ENCODE data around the gene RFXAP. TPM values are rescaled to one million over a fixed set of nuclear protein-coding genes. Genes with fewer than 3 reads are reported as not detected.

The RFXAP gene
- total and polyA plus RNA-seq, 2 experiments from 2014 or later = 1.8 to 2.2 TPM

GRCh38 chr13:36839281-36839680 is 20.3 kb downstream of the RFXAP start:
- H3F3A ChIP-seq (ENCODE audit: insufficient read depth) = no peaks in the 10 kb centered on the region
- no peak for DNase-seq
- no peaks in the 10 kb centered on the region for H3K9me2 ChIP-seq (ENCODE audit: insufficient read depth)
- TF ChIP-seq EZH2phosphoT487 (IDR thresholded peaks at IDR 0.05; ENCODE audit: insufficient read depth, low read depth) = no peak
- no peak for TF ChIP-seq EZH2 (IDR thresholded peaks at IDR 0.05; ENCODE audit: insufficient read depth, poor library complexity, severe bottlenecking)
- H3K79me2 ChIP-seq (ENCODE audit: insufficient read depth) = no peaks in the 10 kb centered on the region
- H4K20me1 ChIP-seq (ENCODE audit: insufficient read depth) = no peaks in the 10 kb centered on the region
- H3K36me3 ChIP-seq (ENCODE audit: low read depth) = no peaks in the 10 kb centered on the region
- 83 to 84% methylated on average over 3 of the region's 3 CpGs for WGBS, 2 experiments (ENCODE audit: low coverage in 1 of 2, low lambda C conversion rate in 2 of 2, missing lambda C conversion rate in 2 of 2)
- no peak overlapping the region for H3K9ac ChIP-seq
- no peak overlapping the region for H3K27ac ChIP-seq
- H2AFZ ChIP-seq = no peak overlapping the region
- H3K4me3 ChIP-seq = no peak overlapping the region
- no peaks in the 10 kb centered on the region for H3K27me3 ChIP-seq (replicated peaks; ENCODE audit: insufficient read depth)
- H3K4me2 ChIP-seq (ENCODE audit: unreplicated experiment) = no peak overlapping the region
- H3K9me3 ChIP-seq (ENCODE audit: low read depth) = no peaks in the 10 kb centered on the region
- in situ Hi-C loops (cut with MboI) = no loop called here
- H3K4me1 ChIP-seq (ENCODE audit: insufficient read depth) = no peaks in the 10 kb centered on the region

DNA sequence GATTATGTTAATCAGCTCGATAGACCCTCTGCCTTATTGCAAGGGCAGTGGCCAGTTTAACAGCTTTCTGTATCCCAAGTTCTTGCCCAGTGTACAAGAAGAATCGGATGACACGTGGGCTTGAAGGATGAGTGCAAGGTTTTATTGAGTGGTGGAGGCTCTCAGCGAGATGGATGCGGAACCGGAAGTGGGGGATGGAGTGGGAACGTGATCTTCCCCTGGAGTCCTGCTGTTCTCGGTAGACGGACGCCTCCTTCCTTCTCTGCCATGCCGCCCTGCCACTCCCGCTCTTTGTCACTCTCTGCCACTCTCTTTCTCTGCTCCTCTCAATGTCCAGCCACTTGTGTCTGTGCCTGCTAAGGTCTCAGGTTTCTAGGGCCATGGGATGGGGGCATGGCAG is 21.0 kb downstream of the RFXAP start:
- no peaks in the 10 kb centered on the region for H3K27me3 ChIP-seq (replicated peaks; ENCODE audit: insufficient read depth)
- no peak overlapping the region for H3K9ac ChIP-seq
- 73 to 80% methylated on average over 12 of the region's 12 CpGs for WGBS, 2 experiments (ENCODE audit: low coverage in 1 of 2, low lambda C conversion rate in 2 of 2, missing lambda C conversion rate in 2 of 2)
- no peaks in the 10 kb centered on the region for H4K20me1 ChIP-seq (ENCODE audit: insufficient read depth)
- TF ChIP-seq EZH2 (IDR thresholded peaks at IDR 0.05; ENCODE audit: insufficient read depth, poor library complexity, severe bottlenecking) = no peak
- no peak for TF ChIP-seq EZH2phosphoT487 (IDR thresholded peaks at IDR 0.05; ENCODE audit: insufficient read depth, low read depth)
- H3K79me2 ChIP-seq (ENCODE audit: insufficient read depth) = no peaks in the 10 kb centered on the region
- no peaks in the 10 kb centered on the region for H3K36me3 ChIP-seq (ENCODE audit: low read depth)
- no peak for DNase-seq
- no peaks in the 10 kb centered on the region for H3K4me1 ChIP-seq (ENCODE audit: insufficient read depth)
- no peaks in the 10 kb centered on the region for H3F3A ChIP-seq (ENCODE audit: insufficient read depth)
- no peak overlapping the region for H2AFZ ChIP-seq
- H3K9me2 ChIP-seq (ENCODE audit: insufficient read depth) = no peaks in the 10 kb centered on the region
- no peak overlapping the region for H3K4me3 ChIP-seq
- H3K27ac ChIP-seq = no peak overlapping the region
- H3K9me3 ChIP-seq (ENCODE audit: low read depth) = no peaks in the 10 kb centered on the region
- no peak overlapping the region for H3K4me2 ChIP-seq (ENCODE audit: unreplicated experiment)
- in situ Hi-C loops (cut with MboI) = no loop called here

GRCh38 chr13:36840718-36841250 is 21.8 kb downstream of the RFXAP start:
- Histone ChIP-seq H4K20me1 (ENCODE audit: insufficient read depth) (no peaks in the 10 kb centered on the region), H2AFZ (no peak overlapping the region), H3K9ac (no peak overlapping the region), H3K79me2 (ENCODE audit: insufficient read depth) (no peaks in the 10 kb centered on the region), H3K9me2 (ENCODE audit: insufficient read depth) (no peaks in the 10 kb centered on the region), H3K4me1 (ENCODE audit: insufficient read depth) (no peaks in the 10 kb centered on the region), H3K27me3 (replicated peaks; ENCODE audit: insufficient read depth) (no peaks in the 10 kb centered on the region), H3K27ac (no peak overlapping the region), H3K9me3 (ENCODE audit: low read depth) (no peaks in the 10 kb centered on the region), H3K4me3 (no peak overlapping the region), H3K4me2 (ENCODE audit: unreplicated experiment) (no peak overlapping the region), H3F3A (ENCODE audit: insufficient read depth) (no peaks in the 10 kb centered on the region), H3K36me3 (ENCODE audit: low read depth) (no peaks in the 10 kb centered on the region)
- in situ Hi-C loops (cut with MboI) = no loop called here
- TF ChIP-seq EZH2phosphoT487 (IDR thresholded peaks at IDR 0.05; ENCODE audit: insufficient read depth, low read depth) = no peak
- TF ChIP-seq EZH2 (IDR thresholded peaks at IDR 0.05; ENCODE audit: insufficient read depth, poor library complexity, severe bottlenecking) = no peak
- no peak for DNase-seq
- WGBS, 2 experiments (ENCODE audit: low coverage in 1 of 2, low lambda C conversion rate in 2 of 2, missing lambda C conversion rate in 2 of 2) = 53 to 61% methylated on average over 3 of the region's 3 CpGs

DNA sequence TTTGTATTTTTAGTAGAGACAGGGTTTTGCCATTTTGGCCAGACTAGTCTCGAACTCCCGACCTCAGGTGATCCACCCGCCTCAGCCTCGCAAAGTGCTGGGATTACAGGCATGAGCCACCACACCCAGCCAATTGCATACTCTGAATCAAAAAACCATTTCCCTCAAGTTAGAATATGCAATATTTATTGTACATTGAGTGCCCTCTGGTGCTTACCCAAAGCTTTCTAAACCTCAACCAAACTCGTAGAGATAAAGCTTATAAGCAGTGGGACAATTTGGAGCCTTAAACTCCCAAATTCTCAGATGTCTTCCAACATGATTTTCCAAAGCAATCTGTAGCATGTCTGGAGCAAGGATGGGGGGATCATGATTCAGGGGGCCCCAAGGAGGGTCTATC is 22.4 kb downstream of the RFXAP start:
- H3K79me2 ChIP-seq (ENCODE audit: insufficient read depth) = no peaks in the 10 kb centered on the region
- H3F3A ChIP-seq (ENCODE audit: insufficient read depth) = no peaks in the 10 kb centered on the region
- H4K20me1 ChIP-seq (ENCODE audit: insufficient read depth) = no peaks in the 10 kb centered on the region
- no peak overlapping the region for H3K9ac ChIP-seq
- DNase-seq = no peak
- no peaks in the 10 kb centered on the region for H3K27me3 ChIP-seq (replicated peaks; ENCODE audit: insufficient read depth)
- no peaks in the 10 kb centered on the region for H3K4me1 ChIP-seq (ENCODE audit: insufficient read depth)
- 88 to 90% methylated on average over 5 of the region's 5 CpGs for WGBS, 2 experiments (ENCODE audit: low coverage in 1 of 2, low lambda C conversion rate in 2 of 2, missing lambda C conversion rate in 2 of 2)
- H3K27ac ChIP-seq = no peak overlapping the region
- no peaks in the 10 kb centered on the region for H3K9me3 ChIP-seq (ENCODE audit: low read depth)
- H3K4me3 ChIP-seq = no peak overlapping the region
- no peak overlapping the region for H3K4me2 ChIP-seq (ENCODE audit: unreplicated experiment)
- no peak for TF ChIP-seq EZH2phosphoT487 (IDR thresholded peaks at IDR 0.05; ENCODE audit: insufficient read depth, low read depth)
- no peak for TF ChIP-seq EZH2 (IDR thresholded peaks at IDR 0.05; ENCODE audit: insufficient read depth, poor library complexity, severe bottlenecking)
- H3K36me3 ChIP-seq (ENCODE audit: low read depth) = no peaks in the 10 kb centered on the region
- in situ Hi-C loops (cut with MboI) = no loop called here
- H3K9me2 ChIP-seq (ENCODE audit: insufficient read depth) = no peaks in the 10 kb centered on the region
- no peak overlapping the region for H2AFZ ChIP-seq

DNA sequence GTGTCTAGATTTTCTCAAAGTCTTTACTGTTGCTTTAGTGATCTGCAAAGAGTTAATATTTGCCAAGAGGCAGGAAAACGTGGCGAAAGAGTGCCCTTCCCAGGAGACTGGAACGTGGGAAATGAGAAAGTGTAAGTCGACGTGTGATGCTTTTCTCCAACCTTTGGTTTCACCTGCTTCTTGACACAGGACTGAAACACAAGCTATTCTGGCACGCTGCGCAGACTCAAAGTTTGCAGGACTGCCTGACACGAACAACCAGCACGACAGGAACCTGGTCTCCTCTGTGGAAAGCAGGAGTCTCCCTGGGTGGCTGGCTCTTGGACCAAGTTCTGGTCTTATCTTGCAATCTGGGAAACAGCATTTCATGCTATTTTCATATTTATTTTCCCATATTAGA is 28.6 kb downstream of the RFXAP start:
- Histone ChIP-seq H2AFZ (no peak overlapping the region), H3K4me1 (ENCODE audit: insufficient read depth) (no peaks in the 10 kb centered on the region), H3K9ac (no peak overlapping the region), H3K9me2 (ENCODE audit: insufficient read depth) (no peaks in the 10 kb centered on the region), H3K9me3 (ENCODE audit: low read depth) (no peaks in the 10 kb centered on the region), H3K4me3 (no peak overlapping the region), H3K36me3 (ENCODE audit: low read depth) (no peaks in the 10 kb centered on the region), H3K4me2 (ENCODE audit: unreplicated experiment) (no peak overlapping the region), H3K27me3 (replicated peaks; ENCODE audit: insufficient read depth) (no peaks in the 10 kb centered on the region), H3K79me2 (ENCODE audit: insufficient read depth) (no peaks in the 10 kb centered on the region), H4K20me1 (ENCODE audit: insufficient read depth) (no peaks in the 10 kb centered on the region), H3F3A (ENCODE audit: insufficient read depth) (no peaks in the 10 kb centered on the region), H3K27ac (no peak overlapping the region)
- no peak for TF ChIP-seq EZH2phosphoT487 (IDR thresholded peaks at IDR 0.05; ENCODE audit: insufficient read depth, low read depth)
- no peak for TF ChIP-seq EZH2 (IDR thresholded peaks at IDR 0.05; ENCODE audit: insufficient read depth, poor library complexity, severe bottlenecking)
- 74% methylated on average over 9 of the region's 9 CpGs for WGBS, 2 experiments (ENCODE audit: low coverage in 1 of 2, low lambda C conversion rate in 2 of 2, missing lambda C conversion rate in 2 of 2)
- DNase-seq = no peak
- in situ Hi-C loops (cut with MboI) = no loop called here

Data from GM23248 (cell line).